OCI-LY7 (cell line): ENCODE measurements around the gene MESP1. TPM values are rescaled to one million over a fixed set of nuclear protein-coding genes. Genes with fewer than 3 reads are reported as not detected.

ENCODE experiments used
- BruUV-seq: library from RNA; stranded (reverse); fragments of 400-500 nt; replicated peaks from 2 replicates; lab custom pipeline; 2021; lab: Mats Ljungman, UMichigan
- CTCF ChIA-PET: fragments of 300-600 bp; sonication (Branson Sonifier 250); formaldehyde crosslinking; loops from one replicate; lab custom pipeline; 2022; ENCODE audit warnings: antibody characterized with exemption; ENCODE audit not compliant: unreplicated experiment; lab: Charles Lee
- POLR2A ChIA-PET: fragments of 300-600 bp; sonication (Branson Sonifier 250); formaldehyde crosslinking; loops from one replicate; lab custom pipeline; 2022; ENCODE audit warnings: antibody characterized with exemption; lab: Charles Lee
- DNase-seq: peaks from one replicate; pipeline ENCODE4 v3.0.0-alpha.2; 2015; ENCODE audit warnings: low spot score
- H2AFZ ChIP-seq: fragments of 200-600 bp; sonication (generic), shearing (Covaris generic); 2 replicates; pipeline ENCODE4 v1.6.1; 2014; ENCODE audit warnings: mild to moderate bottlenecking, antibody characterized with exemption, low read length, moderate library complexity
- H3K27ac ChIP-seq: fragments of 200-600 bp; sonication (generic); 2 replicates; pipeline ENCODE4 v1.5.1; 2014; ENCODE audit warnings: mixed run types, low read depth, mild to moderate bottlenecking, moderate library complexity, low read length, inconsistent platforms; ENCODE audit not compliant: poor library complexity, severe bottlenecking
- H3K36me3 ChIP-seq: fragments of 200-600 bp; sonication (generic); 2 replicates; pipeline ENCODE4 v1.6.1; 2014; ENCODE audit warnings: mild to moderate bottlenecking, antibody characterized with exemption, low read length, moderate library complexity, mixed read lengths; ENCODE audit not compliant: insufficient read depth
- H3K4me1 ChIP-seq: fragments of 200-600 bp; sonication (generic); 2 replicates; pipeline ENCODE4 v1.5.1; 2014; ENCODE audit warnings: mild to moderate bottlenecking, low read length; ENCODE audit not compliant: insufficient read depth, poor library complexity, severe bottlenecking
- H3K4me2 ChIP-seq: fragments of 200-600 bp; sonication (generic); 2 replicates; pipeline ENCODE4 v1.6.1; 2014; ENCODE audit warnings: mild to moderate bottlenecking, low read length
- H3K4me3 ChIP-seq: fragments of 200-600 bp; sonication (generic); 2 replicates; pipeline ENCODE4 v1.5.1; 2014; ENCODE audit warnings: mild to moderate bottlenecking, low read depth, low read length; ENCODE audit not compliant: poor library complexity, severe bottlenecking
- H3K79me2 ChIP-seq: fragments of 200-600 bp; sonication (generic); 2 replicates; pipeline ENCODE4 v1.6.1; 2016; ENCODE audit warnings: low read depth, mild to moderate bottlenecking, low read length, moderate library complexity, mixed read lengths; ENCODE audit not compliant: insufficient read depth
- H3K9me2 ChIP-seq: fragments of 200-600 bp; sonication (generic); 2 replicates; pipeline ENCODE4 v1.6.1; 2016; ENCODE audit warnings: mild to moderate bottlenecking, low read length, mixed read lengths; ENCODE audit not compliant: insufficient read depth
- H3K9me3 ChIP-seq: fragments of 200-600 bp; sonication (generic); 2 replicates; pipeline ENCODE4 v1.6.1; 2014; ENCODE audit warnings: mild to moderate bottlenecking, mixed run types, low read length, mixed read lengths
- H4K20me1 ChIP-seq: fragments of 200-600 bp; sonication (generic); 2 replicates; pipeline ENCODE4 v1.6.1; 2014; ENCODE audit warnings: mild to moderate bottlenecking, antibody characterized with exemption, low read length, moderate library complexity, mixed read lengths; ENCODE audit not compliant: insufficient read depth
- EZH2phosphoT487 ChIP-seq: fragments of 200-600 bp; sonication (generic); IDR thresholded peaks from 2 replicates; pipeline ENCODE4 v1.6.1; 2018; ENCODE audit warnings: low read depth, borderline replicate concordance, mild to moderate bottlenecking, mixed run types, antibody characterized with exemption, low read length, moderate library complexity, mixed read lengths
- intact Hi-C: fragments of 100-400 bp; cut with micrococcal nuclease; formaldehyde crosslinking; loops from one replicate; pipeline ENCODE4 v1.10.0; 2022; ENCODE audit not compliant: unreplicated experiment
- total RNA-seq, 2 experiments: library from RNA; depleted of rRNA in 1 of 2; stranded (reverse); fragments of >200 nt in 1 of 2; shearing (Covaris generic) in 1 of 2; gene quantifications; 2 replicates each; pipeline ENCODE4 v1.2.3, GENCODE V29; 2014 to 2022
- TF ChIP-seq, protein P1 (sequence below): fragments of 200-600 bp; sonication (generic); conservative IDR thresholded peaks from 2 replicates; pipeline ENCODE4 v1.5.1; 2014; ENCODE audit warnings: mild to moderate bottlenecking, antibody characterized with exemption, low read length, moderate library complexity, mixed read lengths

The MESP1 gene
- total RNA-seq, 2 experiments from 2014 or later: 3.5 TPM; not detected in 1

- H3K9me3 ChIP-seq: no peaks in the 10 kb centered on the region
- no TSS peak for BruUV-seq
- no peaks in the 10 kb centered on the region for H3K9me2 ChIP-seq
- no peaks in the 10 kb centered on the region for H3K36me3 ChIP-seq
- H3K4me3 ChIP-seq: no peak overlapping the region
- no peak overlapping the region for H3K27ac ChIP-seq
- H3K4me1 ChIP-seq: no peaks in the 10 kb centered on the region
- intact Hi-C loops: no loop called here
- DNase-seq: no peak
- TF ChIP-seq, protein P1, sequence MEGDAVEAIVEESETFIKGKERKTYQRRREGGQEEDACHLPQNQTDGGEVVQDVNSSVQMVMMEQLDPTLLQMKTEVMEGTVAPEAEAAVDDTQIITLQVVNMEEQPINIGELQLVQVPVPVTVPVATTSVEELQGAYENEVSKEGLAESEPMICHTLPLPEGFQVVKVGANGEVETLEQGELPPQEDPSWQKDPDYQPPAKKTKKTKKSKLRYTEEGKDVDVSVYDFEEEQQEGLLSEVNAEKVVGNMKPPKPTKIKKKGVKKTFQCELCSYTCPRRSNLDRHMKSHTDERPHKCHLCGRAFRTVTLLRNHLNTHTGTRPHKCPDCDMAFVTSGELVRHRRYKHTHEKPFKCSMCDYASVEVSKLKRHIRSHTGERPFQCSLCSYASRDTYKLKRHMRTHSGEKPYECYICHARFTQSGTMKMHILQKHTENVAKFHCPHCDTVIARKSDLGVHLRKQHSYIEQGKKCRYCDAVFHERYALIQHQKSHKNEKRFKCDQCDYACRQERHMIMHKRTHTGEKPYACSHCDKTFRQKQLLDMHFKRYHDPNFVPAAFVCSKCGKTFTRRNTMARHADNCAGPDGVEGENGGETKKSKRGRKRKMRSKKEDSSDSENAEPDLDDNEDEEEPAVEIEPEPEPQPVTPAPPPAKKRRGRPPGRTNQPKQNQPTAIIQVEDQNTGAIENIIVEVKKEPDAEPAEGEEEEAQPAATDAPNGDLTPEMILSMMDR: no peak
- no peak for TF ChIP-seq EZH2phosphoT487
- ChIA-PET CTCF (no interaction called here), POLR2A (interaction anchor here (0.7 kb wide), 1 partner anchor 9 kb away, joined by 5 read pairs; no protein-coding TSS in a partner anchor)
- H2AFZ ChIP-seq: no peak overlapping the region
- no peaks in the 10 kb centered on the region for H4K20me1 ChIP-seq
- no peaks in the 10 kb centered on the region for H3K79me2 ChIP-seq
- H3K4me2 ChIP-seq: no peak overlapping the region
Observed at GRCh38 chr15:89765694-89766093, 14.6 kb upstream of the MESP1 start.

DNA sequence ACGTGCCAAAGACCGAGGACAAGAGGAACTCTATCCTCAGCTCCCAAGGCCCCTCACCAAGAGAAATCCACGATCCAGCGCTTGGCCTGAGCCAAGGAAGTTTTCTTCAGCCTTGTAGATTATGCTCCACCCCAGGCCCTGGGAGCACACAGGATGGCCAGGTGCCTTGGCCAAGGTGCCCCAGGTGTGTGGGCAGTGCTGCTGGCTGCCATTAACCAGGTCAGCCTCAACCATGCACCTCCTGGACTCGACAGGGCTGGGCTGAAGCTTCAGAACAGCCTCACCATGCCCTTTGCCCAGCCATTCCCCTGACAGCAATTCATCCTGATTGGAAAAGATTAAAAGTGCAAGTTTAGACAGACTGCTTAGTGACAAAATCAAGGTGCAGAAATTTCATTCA lies 10.9 kb upstream of the MESP1 start:
- H3K4me3 ChIP-seq: no peak overlapping the region
- no peak for DNase-seq
- H3K9me3 ChIP-seq: no peaks in the 10 kb centered on the region
- no peak overlapping the region for H2AFZ ChIP-seq
- BruUV-seq: no TSS peak
- no peaks in the 10 kb centered on the region for H3K4me1 ChIP-seq
- intact Hi-C loops: loop anchor here (2.0 to 5.0 kb wide), 2 partner anchors 241 to 310 kb away; no protein-coding TSS in a partner anchor
- no peaks in the 10 kb centered on the region for H3K36me3 ChIP-seq
- H4K20me1 ChIP-seq: no peaks in the 10 kb centered on the region
- POLR2A ChIA-PET: interaction anchor here (0.9 to 1.3 kb wide), 2 partner anchors 11 to 113 kb away, joined by 3 to 5 read pairs; no protein-coding TSS in a partner anchor
- TF ChIP-seq, protein P1: no peak
- TF ChIP-seq EZH2phosphoT487: no peak
- CTCF ChIA-PET: interaction anchor here (0.8 kb wide), 1 partner anchor 113 kb away, joined by 3 read pairs; no protein-coding TSS in a partner anchor
- no peak overlapping the region for H3K4me2 ChIP-seq
- H3K9me2 ChIP-seq: no peaks in the 10 kb centered on the region
- no peaks in the 10 kb centered on the region for H3K79me2 ChIP-seq
- H3K27ac ChIP-seq: no peak overlapping the region
